GM19397 (cell line): ENCODE measurements around the gene TSPAN17.

ENCODE experiments used
- ATAC-seq: cut with Tn5 transposase; IDR thresholded peaks from one replicate; pipeline ENCODE4 v1.9.1; 2021; ENCODE audit warnings: mild to moderate bottlenecking, moderate library complexity; ENCODE audit not compliant: unreplicated experiment

TSPAN17 gene

GRCh38 chr5:176702671-176703641, 55.7 kb downstream of the TSPAN17 start:
- no peak for ATAC-seq

GRCh38 chr5:176703857-176704256, 56.6 kb downstream of the TSPAN17 start:
- no peak for ATAC-seq

GRCh38 chr5:176704355-176704754, 57.1 kb downstream of the TSPAN17 start:
- ATAC-seq, result no peak

- no peak for ATAC-seq
These were observed 57.5 kb downstream of the TSPAN17 start for GRCh38 chr5:176704817-176705216.
